Measurements from ENCODE around the gene MAP7D1.
"Not testable (repeated sequence)": the region's sequence is repeated elsewhere in the genome, so short reads cannot be mapped to it uniquely, and the experiment has no call there.

- not testable (repeated sequence) for TF ChIP-seq EZH2 (IDR thresholded peaks at IDR 0.05; ENCODE audit: borderline replicate concordance)
- TF ChIP-seq, protein P1, sequence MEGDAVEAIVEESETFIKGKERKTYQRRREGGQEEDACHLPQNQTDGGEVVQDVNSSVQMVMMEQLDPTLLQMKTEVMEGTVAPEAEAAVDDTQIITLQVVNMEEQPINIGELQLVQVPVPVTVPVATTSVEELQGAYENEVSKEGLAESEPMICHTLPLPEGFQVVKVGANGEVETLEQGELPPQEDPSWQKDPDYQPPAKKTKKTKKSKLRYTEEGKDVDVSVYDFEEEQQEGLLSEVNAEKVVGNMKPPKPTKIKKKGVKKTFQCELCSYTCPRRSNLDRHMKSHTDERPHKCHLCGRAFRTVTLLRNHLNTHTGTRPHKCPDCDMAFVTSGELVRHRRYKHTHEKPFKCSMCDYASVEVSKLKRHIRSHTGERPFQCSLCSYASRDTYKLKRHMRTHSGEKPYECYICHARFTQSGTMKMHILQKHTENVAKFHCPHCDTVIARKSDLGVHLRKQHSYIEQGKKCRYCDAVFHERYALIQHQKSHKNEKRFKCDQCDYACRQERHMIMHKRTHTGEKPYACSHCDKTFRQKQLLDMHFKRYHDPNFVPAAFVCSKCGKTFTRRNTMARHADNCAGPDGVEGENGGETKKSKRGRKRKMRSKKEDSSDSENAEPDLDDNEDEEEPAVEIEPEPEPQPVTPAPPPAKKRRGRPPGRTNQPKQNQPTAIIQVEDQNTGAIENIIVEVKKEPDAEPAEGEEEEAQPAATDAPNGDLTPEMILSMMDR (IDR thresholded peaks at IDR 0.05; ENCODE audit: poor library complexity), result not testable (repeated sequence)
Measured at GRCh38 chr1:36230279-36230678, 74.3 kb downstream of the MAP7D1 start.

Data from hepatocyte (in vitro differentiated cells).